Endothelial cell of umbilical vein (primary cell): ENCODE measurements around the gene RHBDF1.

ENCODE experiments used
- CTCF ChIP-seq, 2 donors: IDR thresholded peaks; 1 replicate in 1 of 2; 2 replicates in 1 of 2; pipeline ENCODE4 v1.5.1; 2011; ENCODE audit warnings: low read length in 2 of 2, mild to moderate bottlenecking in 2 of 2, moderate library complexity in 2 of 2, control low read depth in 1 of 2, inconsistent platforms in 1 of 2, low read depth in 1 of 2; ENCODE audit not compliant: insufficient read depth in 1 of 2; ENCODE audit errors: extremely low read depth in 1 of 2
- GATA2 ChIP-seq: IDR thresholded peaks from 2 replicates; pipeline ENCODE4 v1.7.0; 2011; ENCODE audit warnings: low read depth, mild to moderate bottlenecking, moderate library complexity, mixed read lengths, low read length; ENCODE audit not compliant: insufficient read length, insufficient read depth
- JUN ChIP-seq: IDR thresholded peaks from 2 replicates; pipeline ENCODE4 v1.6.1; 2011; ENCODE audit warnings: borderline replicate concordance, low read depth; ENCODE audit not compliant: insufficient read length, insufficient read depth
- MYC ChIP-seq: IDR thresholded peaks from one replicate; pipeline ENCODE4 v1.6.1; 2011; ENCODE audit warnings: mild to moderate bottlenecking, low read depth, low read length
- POLR2A ChIP-seq: IDR thresholded peaks from 2 replicates; pipeline ENCODE4 v1.6.1; 2012; ENCODE audit warnings: low read depth, mild to moderate bottlenecking, control low read depth, low read length
- POLR2AphosphoS5 ChIP-seq: IDR thresholded peaks from 2 replicates; pipeline ENCODE4 v1.6.1; 2012; ENCODE audit warnings: low read depth, mild to moderate bottlenecking, control low read depth, low read length, moderate library complexity; ENCODE audit not compliant: insufficient read depth
- TF ChIP-seq, protein P1 (sequence below): IDR thresholded peaks from 2 replicates; pipeline ENCODE4 v1.6.1; 2011; ENCODE audit not compliant: insufficient read depth, insufficient read length

- no peak for TF ChIP-seq CTCF (IDR thresholded peaks at IDR 0.05; ENCODE audit: extremely low read depth in 1 of 2, insufficient read depth in 1 of 2, low read depth in 1 of 2, low read length in 2 of 2)
- peak; percentile 82 for TF ChIP-seq JUN
- peak; percentile 95 for TF ChIP-seq POLR2AphosphoS5
- TF ChIP-seq, protein P1, sequence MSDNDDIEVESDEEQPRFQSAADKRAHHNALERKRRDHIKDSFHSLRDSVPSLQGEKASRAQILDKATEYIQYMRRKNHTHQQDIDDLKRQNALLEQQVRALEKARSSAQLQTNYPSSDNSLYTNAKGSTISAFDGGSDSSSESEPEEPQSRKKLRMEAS: peak; percentile 11
- no peak for TF ChIP-seq MYC
- TF ChIP-seq POLR2A: peak; percentile 66
- TF ChIP-seq GATA2: no peak
Measured at GRCh38 chr16:84718-85406, 12.4 kb upstream of the RHBDF1 start.
